ENCODE data around the gene BCAS2.

The BCAS2 gene

GRCh38 chr1:114552106-114552639 is 29.2 kb downstream of the BCAS2 start:
- Histone ChIP-seq H2BK15ac (ENCODE audit: low read depth, poor library complexity, severe bottlenecking) (no peak overlapping the region), H3K36me3 (ENCODE audit: control insufficient read depth in 1 of 2, insufficient read depth in 2 of 2, low read depth in 1 of 2, low read length in 2 of 2) (no peaks in the 10 kb centered on the region), H3K27ac (ENCODE audit: low read length, poor library complexity, severe bottlenecking) (no peak overlapping the region), H3K4me3 (ENCODE audit: insufficient read depth in 1 of 2, low read depth in 1 of 2, low read length in 2 of 2) (no peak overlapping the region), H2BK12ac (ENCODE audit: low read length in 2 of 2) (no peak overlapping the region), H4K8ac (ENCODE audit: low read length) (no peak overlapping the region), H3K14ac (ENCODE audit: low read length in 2 of 2) (no peak overlapping the region), H3K18ac (ENCODE audit: low read depth in 1 of 2, low read length in 2 of 2) (no peak overlapping the region), H3K23ac (ENCODE audit: low read length in 2 of 2) (no peak overlapping the region), H3K4me1 (ENCODE audit: control insufficient read depth, insufficient read depth, low read depth, low read length) (no peaks in the 10 kb centered on the region), H3K4ac (ENCODE audit: low read depth in 1 of 2, low read length in 2 of 2) (no peak overlapping the region), H2AFZ (ENCODE audit: low read depth, low read length) (no peak overlapping the region), H3K4me2 (ENCODE audit: low read length, poor library complexity, severe bottlenecking) (no peak overlapping the region), H4K91ac (ENCODE audit: low read length) (no peak overlapping the region), H3K9ac (ENCODE audit: low read length) (no peak overlapping the region), H2AK5ac (ENCODE audit: low read length, severe bottlenecking) (no peak overlapping the region), H3K9me3 (ENCODE audit: control insufficient read depth, low read length) (no peaks in the 10 kb centered on the region), H3K27me3 (ENCODE audit: control insufficient read depth in 1 of 2, insufficient read depth in 1 of 2, low read length in 2 of 2) (no peaks in the 10 kb centered on the region), H2BK120ac (ENCODE audit: low read depth, low read length) (no peak overlapping the region), H3K79me1 (replicated peaks; ENCODE audit: low read length, poor library complexity, severe bottlenecking) (no peaks in the 10 kb centered on the region), H2BK5ac (ENCODE audit: low read depth, low read length, poor library complexity, severe bottlenecking) (no peak overlapping the region)
- WGBS = 93% methylated on average over 7 of the region's 7 CpGs
- DNase-seq = no peak

DNA sequence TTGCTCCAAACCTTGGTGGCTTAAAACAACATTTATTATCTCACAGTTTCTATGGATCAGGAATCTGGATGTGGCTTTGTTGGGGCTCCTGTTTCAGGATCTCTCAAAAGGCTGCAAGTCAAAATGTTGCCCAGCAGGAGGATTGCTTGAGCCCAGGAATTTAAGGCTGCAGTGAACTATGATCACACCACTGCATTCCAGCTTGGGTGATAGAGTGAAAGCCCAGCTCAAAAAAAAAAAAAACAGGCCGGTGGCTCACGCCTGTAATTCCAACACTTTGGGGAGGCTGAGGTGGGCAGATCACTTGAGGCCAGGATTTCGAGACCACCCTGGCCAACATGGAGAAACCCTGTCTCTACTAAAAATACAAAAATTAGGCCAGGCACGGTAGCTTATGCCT is 30.0 kb downstream of the BCAS2 start:
- no peak overlapping the region for H3K23ac ChIP-seq (ENCODE audit: low read length in 2 of 2)
- no peak overlapping the region for H3K27ac ChIP-seq (ENCODE audit: low read length, poor library complexity, severe bottlenecking)
- no peak overlapping the region for H3K4ac ChIP-seq (ENCODE audit: low read depth in 1 of 2, low read length in 2 of 2)
- H3K4me3 ChIP-seq (ENCODE audit: insufficient read depth in 1 of 2, low read depth in 1 of 2, low read length in 2 of 2) = no peak overlapping the region
- no peak overlapping the region for H2BK15ac ChIP-seq (ENCODE audit: low read depth, poor library complexity, severe bottlenecking)
- H2BK12ac ChIP-seq (ENCODE audit: low read length in 2 of 2) = no peak overlapping the region
- no peak overlapping the region for H2BK5ac ChIP-seq (ENCODE audit: low read depth, low read length, poor library complexity, severe bottlenecking)
- H3K36me3 ChIP-seq (ENCODE audit: control insufficient read depth in 1 of 2, insufficient read depth in 2 of 2, low read depth in 1 of 2, low read length in 2 of 2) = no peaks in the 10 kb centered on the region
- no peak overlapping the region for H3K18ac ChIP-seq (ENCODE audit: low read depth in 1 of 2, low read length in 2 of 2)
- H4K8ac ChIP-seq (ENCODE audit: low read length) = no peak overlapping the region
- no peak overlapping the region for H3K9ac ChIP-seq (ENCODE audit: low read length)
- H3K4me1 ChIP-seq (ENCODE audit: control insufficient read depth, insufficient read depth, low read depth, low read length) = no peaks in the 10 kb centered on the region
- no peak overlapping the region for H2AK5ac ChIP-seq (ENCODE audit: low read length, severe bottlenecking)
- H4K91ac ChIP-seq (ENCODE audit: low read length) = no peak overlapping the region
- H2AFZ ChIP-seq (ENCODE audit: low read depth, low read length) = no peak overlapping the region
- 84% methylated on average over 4 of the region's 4 CpGs for WGBS
- no peaks in the 10 kb centered on the region for H3K9me3 ChIP-seq (ENCODE audit: control insufficient read depth, low read length)
- no peak for DNase-seq
- no peak overlapping the region for H3K14ac ChIP-seq (ENCODE audit: low read length in 2 of 2)
- no peaks in the 10 kb centered on the region for H3K79me1 ChIP-seq (replicated peaks; ENCODE audit: low read length, poor library complexity, severe bottlenecking)
- no peak overlapping the region for H2BK120ac ChIP-seq (ENCODE audit: low read depth, low read length)
- no peak overlapping the region for H3K4me2 ChIP-seq (ENCODE audit: low read length, poor library complexity, severe bottlenecking)
- no peaks in the 10 kb centered on the region for H3K27me3 ChIP-seq (ENCODE audit: control insufficient read depth in 1 of 2, insufficient read depth in 1 of 2, low read length in 2 of 2)

GRCh38 chr1:114550336-114550735 is 31.1 kb downstream of the BCAS2 start:
- H2BK12ac ChIP-seq (ENCODE audit: low read length in 2 of 2) = no peak overlapping the region
- no peak overlapping the region for H4K91ac ChIP-seq (ENCODE audit: low read length)
- H3K9me3 ChIP-seq (ENCODE audit: control insufficient read depth, low read length) = no peaks in the 10 kb centered on the region
- H3K27me3 ChIP-seq (ENCODE audit: control insufficient read depth in 1 of 2, insufficient read depth in 1 of 2, low read length in 2 of 2) = no peaks in the 10 kb centered on the region
- H3K27ac ChIP-seq (ENCODE audit: low read length, poor library complexity, severe bottlenecking) = no peak overlapping the region
- H3K4me1 ChIP-seq (ENCODE audit: control insufficient read depth, insufficient read depth, low read depth, low read length) = no peaks in the 10 kb centered on the region
- 100% methylated on average over 1 of the region's 2 CpGs for WGBS
- no peak overlapping the region for H3K4me3 ChIP-seq (ENCODE audit: insufficient read depth in 1 of 2, low read depth in 1 of 2, low read length in 2 of 2)
- H3K4ac ChIP-seq (ENCODE audit: low read depth in 1 of 2, low read length in 2 of 2) = no peak overlapping the region
- DNase-seq = no peak
- H2BK5ac ChIP-seq (ENCODE audit: low read depth, low read length, poor library complexity, severe bottlenecking) = no peak overlapping the region
- H3K36me3 ChIP-seq (ENCODE audit: control insufficient read depth in 1 of 2, insufficient read depth in 2 of 2, low read depth in 1 of 2, low read length in 2 of 2) = no peaks in the 10 kb centered on the region
- no peaks in the 10 kb centered on the region for H3K79me1 ChIP-seq (replicated peaks; ENCODE audit: low read length, poor library complexity, severe bottlenecking)
- H2AK5ac ChIP-seq (ENCODE audit: low read length, severe bottlenecking) = no peak overlapping the region
- H4K8ac ChIP-seq (ENCODE audit: low read length) = no peak overlapping the region
- H2BK120ac ChIP-seq (ENCODE audit: low read depth, low read length) = no peak overlapping the region
- H3K9ac ChIP-seq (ENCODE audit: low read length) = no peak overlapping the region
- H3K14ac ChIP-seq (ENCODE audit: low read length in 2 of 2) = no peak overlapping the region
- H3K18ac ChIP-seq (ENCODE audit: low read depth in 1 of 2, low read length in 2 of 2) = no peak overlapping the region
- no peak overlapping the region for H2AFZ ChIP-seq (ENCODE audit: low read depth, low read length)
- H2BK15ac ChIP-seq (ENCODE audit: low read depth, poor library complexity, severe bottlenecking) = no peak overlapping the region
- H3K23ac ChIP-seq (ENCODE audit: low read length in 2 of 2) = no peak overlapping the region
- H3K4me2 ChIP-seq (ENCODE audit: low read length, poor library complexity, severe bottlenecking) = no peak overlapping the region

DNA sequence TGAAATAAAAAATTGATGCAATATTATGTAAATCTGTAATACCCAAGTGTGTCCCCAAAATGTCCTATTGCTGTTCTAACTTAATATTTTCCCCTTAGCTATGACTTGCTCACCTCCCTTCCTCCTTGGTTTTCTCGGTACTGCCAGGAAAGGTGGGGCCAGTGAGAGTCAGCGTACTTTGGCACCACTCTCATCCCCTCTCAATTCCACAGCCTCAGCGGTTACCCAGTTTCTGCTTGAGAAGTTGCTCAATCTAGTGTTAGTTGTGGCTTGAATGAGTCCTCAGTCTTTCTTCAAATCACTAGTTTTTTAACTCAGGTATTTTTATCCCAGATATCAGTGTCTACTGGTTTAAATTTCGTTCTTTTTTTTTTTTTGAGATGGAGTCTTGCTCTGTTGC is 32.3 kb downstream of the BCAS2 start:
- no peaks in the 10 kb centered on the region for H3K36me3 ChIP-seq (ENCODE audit: control insufficient read depth in 1 of 2, insufficient read depth in 2 of 2, low read depth in 1 of 2, low read length in 2 of 2)
- H3K4ac ChIP-seq (ENCODE audit: low read depth in 1 of 2, low read length in 2 of 2) = no peak overlapping the region
- DNase-seq = no peak
- H4K8ac ChIP-seq (ENCODE audit: low read length) = no peak overlapping the region
- H3K4me3 ChIP-seq (ENCODE audit: insufficient read depth in 1 of 2, low read depth in 1 of 2, low read length in 2 of 2) = no peak overlapping the region
- no peak overlapping the region for H3K18ac ChIP-seq (ENCODE audit: low read depth in 1 of 2, low read length in 2 of 2)
- no peak overlapping the region for H2AFZ ChIP-seq (ENCODE audit: low read depth, low read length)
- no peak overlapping the region for H3K23ac ChIP-seq (ENCODE audit: low read length in 2 of 2)
- WGBS = 79% methylated on average over 3 of the region's 4 CpGs
- H2AK5ac ChIP-seq (ENCODE audit: low read length, severe bottlenecking) = no peak overlapping the region
- H4K91ac ChIP-seq (ENCODE audit: low read length) = no peak overlapping the region
- no peaks in the 10 kb centered on the region for H3K27me3 ChIP-seq (ENCODE audit: control insufficient read depth in 1 of 2, insufficient read depth in 1 of 2, low read length in 2 of 2)
- H3K9ac ChIP-seq (ENCODE audit: low read length) = no peak overlapping the region
- no peaks in the 10 kb centered on the region for H3K9me3 ChIP-seq (ENCODE audit: control insufficient read depth, low read length)
- no peak overlapping the region for H3K14ac ChIP-seq (ENCODE audit: low read length in 2 of 2)
- H2BK5ac ChIP-seq (ENCODE audit: low read depth, low read length, poor library complexity, severe bottlenecking) = no peak overlapping the region
- no peak overlapping the region for H2BK12ac ChIP-seq (ENCODE audit: low read length in 2 of 2)
- H2BK120ac ChIP-seq (ENCODE audit: low read depth, low read length) = no peak overlapping the region
- H3K4me1 ChIP-seq (ENCODE audit: control insufficient read depth, insufficient read depth, low read depth, low read length) = no peaks in the 10 kb centered on the region
- no peak overlapping the region for H2BK15ac ChIP-seq (ENCODE audit: low read depth, poor library complexity, severe bottlenecking)
- no peaks in the 10 kb centered on the region for H3K79me1 ChIP-seq (replicated peaks; ENCODE audit: low read length, poor library complexity, severe bottlenecking)
- no peak overlapping the region for H3K4me2 ChIP-seq (ENCODE audit: low read length, poor library complexity, severe bottlenecking)
- H3K27ac ChIP-seq (ENCODE audit: low read length, poor library complexity, severe bottlenecking) = no peak overlapping the region

All from mesenchymal stem cell (in vitro differentiated cells and primary cell).